GM19193 (cell line): Measurements from ENCODE around the gene SLC22A12.

Experiments
- POLR2A ChIP-seq: IDR thresholded peaks from 4 replicates; pipeline ENCODE4 v1.6.1; 2011; ENCODE audit not compliant: insufficient read depth, insufficient read length; ENCODE audit errors: extremely low read depth

SLC22A12 gene

GRCh38 chr11:64590763-64591221, at the start of gene SLC22A12:
TSS of gene SLC22A12 (plus strand) at chr11:64591220. CDS start at chr11:64591557, 337 bp downstream.
- no peak for TF ChIP-seq POLR2A

GRCh38 chr11:64542172-64543125, 48.6 kb upstream of the SLC22A12 start:
- TF ChIP-seq POLR2A: no peak

GRCh38 chr11:64543818-64544217, 47.2 kb upstream of the SLC22A12 start:
- no peak for TF ChIP-seq POLR2A

GRCh38 chr11:64544616-64545296, 46.3 kb upstream of the SLC22A12 start:
- no peak for TF ChIP-seq POLR2A

GRCh38 chr11:64545619-64546018, 45.4 kb upstream of the SLC22A12 start:
- TF ChIP-seq POLR2A: no peak

GRCh38 chr11:64546176-64546575, 44.8 kb upstream of the SLC22A12 start:
- TF ChIP-seq POLR2A: no peak

GRCh38 chr11:64546600-64546999, 44.4 kb upstream of the SLC22A12 start:
- TF ChIP-seq POLR2A: no peak

GRCh38 chr11:64549969-64550368, 41.1 kb upstream of the SLC22A12 start:
- TF ChIP-seq POLR2A: no peak

- no peak for TF ChIP-seq POLR2A
Measured at GRCh38 chr11:64553554-64554201, 37.3 kb upstream of the SLC22A12 start.

GRCh38 chr11:64556044-64556720, 34.8 kb upstream of the SLC22A12 start:
- no peak for TF ChIP-seq POLR2A

GRCh38 chr11:64556721-64557250, 34.2 kb upstream of the SLC22A12 start:
- TF ChIP-seq POLR2A: no peak

GRCh38 chr11:64558065-64558745, 32.8 kb upstream of the SLC22A12 start:
- no peak for TF ChIP-seq POLR2A

GRCh38 chr11:64558869-64559268, 32.2 kb upstream of the SLC22A12 start:
- no peak for TF ChIP-seq POLR2A

GRCh38 chr11:64559351-64560138, 31.5 kb upstream of the SLC22A12 start:
- TF ChIP-seq POLR2A: no peak
